Measurements from ENCODE around the gene CDH12.

DNA sequence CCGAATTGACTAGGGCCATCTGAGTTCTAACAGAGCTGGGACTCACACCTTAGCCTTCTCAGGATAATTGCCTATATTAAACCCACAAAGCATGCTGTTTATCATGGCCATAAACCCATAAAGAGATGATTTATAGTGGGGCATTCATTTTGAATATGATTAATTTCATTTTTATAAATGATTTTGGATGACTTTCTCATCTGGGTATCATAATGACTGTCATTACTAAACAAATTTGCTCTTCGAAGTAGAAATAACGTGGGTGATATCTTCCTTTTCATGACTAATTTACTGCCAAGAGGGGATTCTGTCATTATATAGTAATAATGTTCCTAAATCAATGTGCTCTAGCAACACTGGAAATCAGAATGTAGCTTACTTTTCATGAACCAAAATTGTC lies 498.2 kb downstream of the CDH12 start:
- no peak for TF ChIP-seq GATA2 (IDR thresholded peaks at IDR 0.05; ENCODE audit: low read depth, low read length)
- TF ChIP-seq GATA3 (IDR thresholded peaks at IDR 0.05; ENCODE audit: low read depth, low read length) = no peak

Data from SH-SY5Y (cell line).